Neuronal stem cell (in vitro differentiated cells): ENCODE data around the gene BRPF3.

ENCODE experiments used
- DNase-seq: peaks from one replicate; pipeline ENCODE4 v3.0.0-alpha.2; 2013; ENCODE audit warnings: low spot score
- H2AFZ ChIP-seq: one replicate; pipeline ENCODE4 v1.6.1; 2013; ENCODE audit warnings: mild to moderate bottlenecking, low read length, inconsistent platforms
- H2AK5ac ChIP-seq: 2 replicates; pipeline ENCODE4 v1.6.1; 2013; ENCODE audit warnings: low read depth, mild to moderate bottlenecking, inconsistent platforms, low read length, moderate library complexity, mixed read lengths
- H2BK120ac ChIP-seq: 2 replicates; pipeline ENCODE4 v1.6.1; 2013; ENCODE audit warnings: low read depth, mild to moderate bottlenecking, inconsistent platforms, low read length, moderate library complexity, mixed read lengths
- H2BK12ac ChIP-seq: one replicate; pipeline ENCODE4 v1.6.1; 2013; ENCODE audit warnings: low read length, inconsistent platforms
- H2BK15ac ChIP-seq: 2 replicates; pipeline ENCODE4 v1.6.1; 2013; ENCODE audit warnings: mild to moderate bottlenecking, low read length, inconsistent platforms, mixed read lengths
- H2BK5ac ChIP-seq: one replicate; pipeline ENCODE4 v1.6.1; 2013; ENCODE audit warnings: inconsistent platforms, mild to moderate bottlenecking, low read length, moderate library complexity
- H3K14ac ChIP-seq: one replicate; pipeline ENCODE4 v1.6.1; 2013; ENCODE audit warnings: low read length, inconsistent platforms
- H3K18ac ChIP-seq: 2 replicates; pipeline ENCODE4 v1.6.1; 2013; ENCODE audit warnings: low read length, inconsistent platforms
- H3K23ac ChIP-seq: 2 replicates; pipeline ENCODE4 v1.6.1; 2013; ENCODE audit warnings: low read depth, mild to moderate bottlenecking, mixed read lengths, low read length, inconsistent platforms; ENCODE audit not compliant: poor library complexity
- H3K27ac ChIP-seq: replicated peaks from 3 replicates; pipeline ENCODE4 v1.5.1; 2013; ENCODE audit warnings: low read length, inconsistent platforms
- H3K27me3 ChIP-seq, 3 experiments: 2 replicates each; pipeline ENCODE4 v1.6.1; 2013; ENCODE audit warnings: low read length in 3 of 3, mild to moderate bottlenecking in 2 of 3, inconsistent platforms in 1 of 3, low read depth in 1 of 3, mixed read lengths in 1 of 3, moderate library complexity in 1 of 3; ENCODE audit not compliant: control insufficient read depth in 3 of 3, insufficient read depth in 3 of 3
- H3K36me3 ChIP-seq, 2 donors: replicated peaks in 1 of 2; 2 replicates each; pipeline ENCODE4 v1.6.1; 2013; ENCODE audit warnings: low read length in 2 of 2; ENCODE audit not compliant: control insufficient read depth in 2 of 2, insufficient read depth in 2 of 2
- H3K4ac ChIP-seq: 2 replicates; pipeline ENCODE4 v1.6.1; 2013; ENCODE audit warnings: inconsistent platforms, mild to moderate bottlenecking, low read length, moderate library complexity
- H3K4me1 ChIP-seq, 2 donors: 1 replicate in 1 of 2; 2 replicates in 1 of 2; pipeline ENCODE4 v1.6.1; 2013; ENCODE audit warnings: low read length in 2 of 2, low read depth in 1 of 2; ENCODE audit not compliant: control insufficient read depth in 2 of 2, insufficient read depth in 1 of 2
- H3K4me2 ChIP-seq: one replicate; pipeline ENCODE4 v1.6.1; 2013; ENCODE audit warnings: mild to moderate bottlenecking, low read length, inconsistent platforms; ENCODE audit not compliant: insufficient read depth, poor library complexity, severe bottlenecking
- H3K4me3 ChIP-seq, 2 donors: 2 replicates each; pipeline ENCODE4 v1.5.1; 2013; ENCODE audit warnings: low read length in 2 of 2, mild to moderate bottlenecking in 2 of 2, inconsistent platforms in 1 of 2, moderate library complexity in 1 of 2
- H3K79me1 ChIP-seq: one replicate; pipeline ENCODE4 v1.6.1; 2013; ENCODE audit warnings: low read depth, mild to moderate bottlenecking, inconsistent platforms, low read length, moderate library complexity
- H3K9ac ChIP-seq: one replicate; pipeline ENCODE4 v1.6.1; 2013; ENCODE audit warnings: mild to moderate bottlenecking, low read depth, low read length, inconsistent platforms; ENCODE audit not compliant: poor library complexity
- H3K9me3 ChIP-seq, 2 donors: replicated peaks in 1 of 2; 2 replicates each; pipeline versions ENCODE3 to v1.6.1; 2013; ENCODE audit warnings: low read length in 2 of 2, mild to moderate bottlenecking in 2 of 2, inconsistent platforms in 1 of 2, low read depth in 1 of 2, mixed read lengths in 1 of 2, moderate library complexity in 1 of 2; ENCODE audit not compliant: control insufficient read depth in 2 of 2, insufficient read depth in 1 of 2
- H4K8ac ChIP-seq: one replicate; pipeline ENCODE4 v1.6.1; 2013; ENCODE audit warnings: low read depth, mild to moderate bottlenecking, inconsistent platforms, low read length, moderate library complexity
- H4K91ac ChIP-seq: one replicate; pipeline ENCODE4 v1.6.1; 2013; ENCODE audit warnings: low read length, low read depth, mild to moderate bottlenecking, inconsistent platforms; ENCODE audit not compliant: poor library complexity
- WGBS, 2 donors: extraction: QIAGEN DNeasy Blood & Tissue Kit; methylation state at CpG; one replicate each; pipeline ENCODE4 v1.1.7; 2013; ENCODE audit warnings: missing lambda C conversion rate in 2 of 2, mixed read lengths in 1 of 2; ENCODE audit not compliant: insufficient read length in 2 of 2, insufficient replicate concordance in 1 of 2; ENCODE audit errors: extremely low coverage in 2 of 2; 5-methylcytosine and 5-hydroxymethylcytosine counted together

BRPF3 gene

DNA sequence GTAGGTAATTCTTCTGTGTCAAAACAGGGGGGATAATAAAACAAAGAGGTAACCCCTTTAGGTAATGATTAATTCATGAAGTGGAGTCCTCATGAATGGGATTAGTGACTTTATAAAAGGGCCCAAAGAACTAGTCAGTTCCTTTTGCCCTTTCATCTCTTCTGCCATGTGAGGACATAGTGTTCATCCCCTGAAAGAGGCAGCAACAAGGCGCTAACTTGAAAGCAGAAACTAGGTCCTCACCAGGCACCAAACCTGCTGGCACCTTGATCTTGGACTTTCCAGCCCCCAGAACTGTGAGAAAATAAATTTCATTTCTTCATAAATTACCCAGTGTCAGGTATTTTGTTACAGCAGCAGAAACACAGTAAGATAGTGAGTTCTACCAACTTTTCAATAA, 16.4 kb upstream of the BRPF3 start:
- Histone ChIP-seq H3K23ac (no peak overlapping the region), H2BK5ac (no peak overlapping the region), H3K14ac (no peak overlapping the region), H2AFZ (no peak overlapping the region), H2BK12ac (no peak overlapping the region), H4K91ac (no peak overlapping the region), H2BK120ac (no peak overlapping the region), H3K79me1 (no peaks in the 10 kb centered on the region), H2AK5ac (no peak overlapping the region), H3K4me2 (no peak overlapping the region), H3K27me3 (no peaks in the 10 kb centered on the region), H3K18ac (no peak overlapping the region), H3K27ac (no peak overlapping the region), H4K8ac (no peak overlapping the region), H3K9ac (no peak overlapping the region), H3K9me3 (peaks cover 5 to 8% of the 10 kb centered on the region in 2 donors), H3K4me3 (no peak overlapping the region), H3K36me3 (peaks cover 0 to 2% of the 10 kb centered on the region in 2 donors), H3K4ac (no peak overlapping the region), H3K4me1 (no peaks in the 10 kb centered on the region), H2BK15ac (no peak overlapping the region)
- WGBS, 2 donors: no CpG with 5 or more reads among the region's 1 CpG
- no peak for DNase-seq

DNA sequence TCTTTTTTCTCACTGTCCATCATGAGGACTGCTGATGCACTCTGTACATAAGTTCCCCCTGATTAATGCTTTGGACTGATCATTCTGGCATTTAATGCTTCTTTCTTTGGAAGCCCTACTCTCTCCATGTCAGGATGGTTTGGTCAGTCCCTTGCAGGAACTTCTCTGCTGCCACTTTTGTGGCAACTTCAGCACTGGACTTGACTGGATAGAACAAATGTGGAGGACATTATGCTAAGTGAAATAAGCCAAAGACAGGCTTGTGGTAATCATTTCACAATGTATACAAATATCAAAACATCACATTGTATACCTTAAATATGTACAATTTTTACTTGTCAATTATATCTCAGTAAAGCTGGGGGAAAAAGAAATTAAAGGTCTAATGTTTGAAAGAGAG, 12.2 kb upstream of the BRPF3 start:
- Histone ChIP-seq H2BK120ac (no peak overlapping the region), H2BK15ac (no peak overlapping the region), H3K27ac (no peak overlapping the region), H3K9me3 (peaks cover 0 to 2% of the 10 kb centered on the region in 2 donors), H3K18ac (no peak overlapping the region), H3K4me3 (no peak overlapping the region), H3K79me1 (no peaks in the 10 kb centered on the region), H4K8ac (no peak overlapping the region), H3K4me2 (no peak overlapping the region), H4K91ac (no peak overlapping the region), H3K4me1 (no peaks in the 10 kb centered on the region), H2AK5ac (no peak overlapping the region), H3K9ac (no peak overlapping the region), H3K27me3 (no peaks in the 10 kb centered on the region), H2BK12ac (no peak overlapping the region), H3K23ac (no peak overlapping the region), H3K14ac (no peak overlapping the region), H3K4ac (no peak overlapping the region), H3K36me3 (no peaks in the 10 kb centered on the region), H2BK5ac (no peak overlapping the region), H2AFZ (no peak overlapping the region)
- no peak for DNase-seq

DNA sequence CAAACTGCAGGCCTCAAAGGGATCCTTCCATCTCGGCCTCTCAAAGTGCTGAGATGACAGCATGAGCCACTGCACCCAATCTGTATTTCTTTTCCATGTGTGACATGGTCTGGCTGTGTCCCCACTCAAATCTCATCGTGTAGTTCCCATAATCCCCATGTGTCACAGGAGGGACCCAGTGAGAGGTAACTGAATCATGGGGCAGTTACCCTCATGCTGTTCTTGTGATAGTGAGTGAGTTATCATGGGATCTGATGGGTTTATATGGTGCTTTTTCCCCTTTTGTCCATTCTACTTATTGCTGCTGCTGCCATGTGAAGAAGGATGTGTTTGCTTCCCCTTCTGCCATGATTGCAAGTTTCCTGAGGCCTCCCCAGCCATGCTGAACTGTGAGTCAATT, 10.3 kb upstream of the BRPF3 start:
- H3K9me3 ChIP-seq: no peaks in the 10 kb centered on the region
- no CpG with 5 or more reads among the region's 2 CpGs for WGBS, 2 donors
- no peak overlapping the region for H3K18ac ChIP-seq
- H2BK5ac ChIP-seq: no peak overlapping the region
- no peak overlapping the region for H2BK15ac ChIP-seq
- no peak overlapping the region for H3K9ac ChIP-seq
- no peak overlapping the region for H2AFZ ChIP-seq
- no peak overlapping the region for H4K91ac ChIP-seq
- no peak overlapping the region for H3K4me2 ChIP-seq
- H3K4me1 ChIP-seq: no peaks in the 10 kb centered on the region
- H3K27ac ChIP-seq: no peak overlapping the region
- no peaks in the 10 kb centered on the region for H3K27me3 ChIP-seq
- DNase-seq: no peak
- no peak overlapping the region for H2BK12ac ChIP-seq
- no peaks in the 10 kb centered on the region for H3K36me3 ChIP-seq
- H2BK120ac ChIP-seq: no peak overlapping the region
- no peaks in the 10 kb centered on the region for H3K79me1 ChIP-seq
- H3K4me3 ChIP-seq: no peak overlapping the region
- H3K14ac ChIP-seq: no peak overlapping the region
- no peak overlapping the region for H2AK5ac ChIP-seq
- no peak overlapping the region for H3K4ac ChIP-seq
- no peak overlapping the region for H4K8ac ChIP-seq
- H3K23ac ChIP-seq: no peak overlapping the region

DNA sequence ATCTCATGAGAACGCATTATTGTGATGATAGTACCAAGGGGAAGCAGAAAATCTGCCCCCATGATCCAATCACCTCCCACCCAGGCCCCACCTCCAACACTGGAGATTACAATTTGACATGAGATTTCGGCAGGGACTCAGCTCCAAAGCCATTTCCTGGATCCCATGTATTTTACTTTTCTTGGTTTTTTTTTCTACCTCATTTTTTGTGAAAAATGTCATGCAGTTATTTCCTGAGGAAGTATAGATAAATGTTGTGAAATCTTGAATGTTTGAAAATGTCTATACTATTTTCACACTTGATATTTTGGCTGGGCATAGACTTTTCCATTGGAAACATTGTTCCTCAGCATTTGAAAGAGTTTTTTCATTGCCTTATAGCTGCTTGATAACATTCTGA, 9.1 kb upstream of the BRPF3 start:
- H3K4ac ChIP-seq: no peak overlapping the region
- H3K23ac ChIP-seq: no peak overlapping the region
- H3K36me3 ChIP-seq: no peaks in the 10 kb centered on the region
- H3K4me1 ChIP-seq: no peaks in the 10 kb centered on the region
- H3K27me3 ChIP-seq: no peaks in the 10 kb centered on the region
- H3K14ac ChIP-seq: no peak overlapping the region
- no peak overlapping the region for H3K27ac ChIP-seq
- no peak overlapping the region for H3K4me2 ChIP-seq
- H2BK15ac ChIP-seq: no peak overlapping the region
- WGBS, 2 donors: no CpG with 5 or more reads among the region's 2 CpGs
- H3K79me1 ChIP-seq: no peaks in the 10 kb centered on the region
- no peaks in the 10 kb centered on the region for H3K9me3 ChIP-seq
- H4K8ac ChIP-seq: no peak overlapping the region
- H4K91ac ChIP-seq: no peak overlapping the region
- H2BK5ac ChIP-seq: no peak overlapping the region
- H2BK12ac ChIP-seq: no peak overlapping the region
- no peak overlapping the region for H3K18ac ChIP-seq
- no peak overlapping the region for H3K4me3 ChIP-seq
- no peak overlapping the region for H2BK120ac ChIP-seq
- no peak for DNase-seq
- no peak overlapping the region for H3K9ac ChIP-seq
- no peak overlapping the region for H2AFZ ChIP-seq
- no peak overlapping the region for H2AK5ac ChIP-seq
